Loucy (cell line): ENCODE data around the gene LHFPL6.

Experiments used
- EZH2phosphoT487 ChIP-seq: fragments of 200-600 bp; IDR thresholded peaks from 2 replicates; pipeline ENCODE4 v1.6.1; 2018; ENCODE audit warnings: antibody characterized with exemption, mild to moderate bottlenecking, moderate library complexity, borderline replicate concordance
- TF ChIP-seq, protein P1 (sequence below): fragments of 200-600 bp; sonication (generic); conservative IDR thresholded peaks from 2 replicates; pipeline ENCODE4 v1.5.1; 2014; ENCODE audit warnings: mild to moderate bottlenecking, antibody characterized with exemption, low read length

DNA sequence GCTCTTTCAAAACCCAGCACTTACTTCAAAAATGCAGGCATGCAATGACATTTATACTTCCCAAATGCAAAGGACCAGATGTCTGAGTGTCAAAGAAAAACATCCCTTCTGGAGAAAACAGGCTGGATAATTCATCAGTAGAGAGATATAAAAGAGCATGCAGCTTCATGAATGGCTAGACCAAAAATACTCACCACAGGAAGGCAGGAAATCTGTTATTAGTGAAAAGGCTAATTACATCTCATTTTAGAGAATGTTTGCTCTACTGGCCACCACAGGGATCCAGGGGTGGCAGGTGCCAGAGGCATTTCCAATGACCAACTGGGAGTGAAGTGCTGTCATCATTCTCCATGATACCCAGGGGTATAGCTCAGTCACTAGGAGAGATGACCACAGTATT is 106.5 kb downstream of the LHFPL6 start:
- TF ChIP-seq, protein P1, sequence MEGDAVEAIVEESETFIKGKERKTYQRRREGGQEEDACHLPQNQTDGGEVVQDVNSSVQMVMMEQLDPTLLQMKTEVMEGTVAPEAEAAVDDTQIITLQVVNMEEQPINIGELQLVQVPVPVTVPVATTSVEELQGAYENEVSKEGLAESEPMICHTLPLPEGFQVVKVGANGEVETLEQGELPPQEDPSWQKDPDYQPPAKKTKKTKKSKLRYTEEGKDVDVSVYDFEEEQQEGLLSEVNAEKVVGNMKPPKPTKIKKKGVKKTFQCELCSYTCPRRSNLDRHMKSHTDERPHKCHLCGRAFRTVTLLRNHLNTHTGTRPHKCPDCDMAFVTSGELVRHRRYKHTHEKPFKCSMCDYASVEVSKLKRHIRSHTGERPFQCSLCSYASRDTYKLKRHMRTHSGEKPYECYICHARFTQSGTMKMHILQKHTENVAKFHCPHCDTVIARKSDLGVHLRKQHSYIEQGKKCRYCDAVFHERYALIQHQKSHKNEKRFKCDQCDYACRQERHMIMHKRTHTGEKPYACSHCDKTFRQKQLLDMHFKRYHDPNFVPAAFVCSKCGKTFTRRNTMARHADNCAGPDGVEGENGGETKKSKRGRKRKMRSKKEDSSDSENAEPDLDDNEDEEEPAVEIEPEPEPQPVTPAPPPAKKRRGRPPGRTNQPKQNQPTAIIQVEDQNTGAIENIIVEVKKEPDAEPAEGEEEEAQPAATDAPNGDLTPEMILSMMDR: no peak
- no peak for TF ChIP-seq EZH2phosphoT487
